H1 (cell line): Measurements from ENCODE around the gene CDH2. TPM values are rescaled to one million over a fixed set of nuclear protein-coding genes. Genes with fewer than 3 reads are reported as not detected.

Source experiments
- BRCA1 ChIP-seq: IDR thresholded peaks from 2 replicates; pipeline ENCODE4 v1.6.1; 2012; ENCODE audit warnings: low read depth, low read length, improper control_type of control experiment
- CBX5 ChIP-seq: fragments of 300-800, 300-1000 bp; sonication (generic); IDR thresholded peaks from 2 replicates; pipeline ENCODE4 v1.7.1; 2016; ENCODE audit warnings: antibody characterized with exemption, low read length, low read depth
- KDM5A ChIP-seq: fragments of 200-600 bp; IDR thresholded peaks from 2 replicates; pipeline ENCODE4 v1.7.1; 2012; ENCODE audit warnings: mild to moderate bottlenecking, low read length, inconsistent platforms, mixed read lengths
- RXRA ChIP-seq: IDR thresholded peaks from 2 replicates; pipeline ENCODE4 v1.6.1; 2011; ENCODE audit warnings: low read depth, mild to moderate bottlenecking, low read length, moderate library complexity; ENCODE audit not compliant: insufficient read depth
- SP4 ChIP-seq: IDR thresholded peaks from 2 replicates; pipeline ENCODE4 v1.6.1; 2012; ENCODE audit warnings: low read length, inconsistent platforms
- polyA plus RNA-seq, 7 experiments: library from polyadenylated mRNA; depleted of rRNA in 3 of 7; stranded (reverse) in 5 of 7; unstranded in 2 of 7; fragments of >200 nt in 5 of 7; fragments of 200-250 nt in 2 of 7; gene quantifications; 1 replicate in 5 of 7; 2 replicates in 1 of 7; 4 replicates in 1 of 7; pipeline versions ENCODE4 v1.2.1 to v1.2.3, GENCODE V29; 2011 to 2013; ENCODE audit warnings: missing spikeins in 2 of 7, mixed read lengths in 2 of 7
- total RNA-seq: library from RNA; stranded (reverse); fragmentation: NEBNext Ultra II Directional; extraction: Animal tissue kit (Norgen Biotek cat#: 25700); gene quantifications from 2 replicates; pipeline ENCODE4 v1.2.1, GENCODE V29; 2021

Gene CDH2
- total and polyA plus RNA-seq, 2 of the 8 experiments (the other 6 are each of a cell fraction or from before 2014, with no cell fraction given): 15.0 to 56.5 TPM

- TF ChIP-seq BRCA1 (no peak), KDM5A (no peak), CBX5 (no peak), RXRA (no peak), SP4 (no peak)
Observed at GRCh38 chr18:28185121-28185520, 8.2 kb upstream of the CDH2 start (continued).
